ENCODE data around the gene ADGRL1.

Gene ADGRL1

DNA sequence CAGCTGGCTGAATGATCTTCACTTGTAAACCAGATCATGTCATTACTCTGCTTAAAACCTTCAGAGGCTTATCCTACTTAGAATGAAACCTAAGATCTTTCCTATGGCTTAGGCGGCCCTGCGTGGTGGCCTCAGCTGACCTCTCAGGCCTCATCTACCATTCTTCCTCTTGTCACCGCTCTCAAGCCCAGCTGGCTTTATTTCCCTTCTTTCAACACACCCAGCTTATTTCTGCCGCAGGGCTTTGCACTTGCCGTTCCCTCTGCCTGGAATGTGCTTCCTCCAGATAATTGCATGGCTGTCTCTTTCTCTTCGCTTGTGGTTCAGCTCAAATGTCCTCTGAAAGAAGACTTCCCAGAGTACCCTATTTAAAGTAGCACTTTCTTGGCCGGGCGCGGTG lies 66.0 kb downstream of the ADGRL1 start:
- DNase-seq (ENCODE audit: low read depth in 2 of 2): no peak

DNA sequence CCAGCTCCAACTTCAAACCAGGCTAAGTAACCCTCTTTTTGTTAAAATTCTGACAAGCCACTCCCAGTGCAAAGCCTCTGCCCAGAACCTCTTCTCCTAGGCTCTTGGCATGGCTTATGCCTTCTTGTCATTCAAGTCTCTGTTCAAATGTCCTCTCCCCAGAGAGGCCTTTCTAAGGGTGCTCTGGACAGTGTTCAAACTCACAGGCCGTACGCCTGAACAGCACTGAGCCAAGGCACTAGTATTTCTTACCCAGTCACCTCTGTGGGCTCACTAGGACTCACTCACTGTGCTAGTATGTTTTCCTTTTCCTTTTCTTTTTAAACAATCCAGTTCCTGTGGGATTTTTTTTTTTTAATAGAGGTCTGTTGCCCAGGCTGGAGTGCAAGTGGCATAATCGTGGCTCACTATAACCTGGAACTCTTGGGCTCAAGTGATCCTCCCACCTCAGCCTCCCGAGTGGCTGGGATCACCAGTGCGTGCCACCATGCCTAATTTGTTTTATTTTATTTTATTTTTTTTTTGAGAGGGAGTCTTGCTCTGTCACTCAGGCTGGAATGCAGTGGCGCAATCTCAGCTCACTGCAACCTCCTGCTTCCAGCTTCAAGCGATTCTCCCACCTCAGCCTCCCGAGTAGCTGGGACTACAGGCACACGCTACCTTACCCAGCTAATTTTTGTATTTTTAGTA lies 67.2 kb downstream of the ADGRL1 start:
- DNase-seq (ENCODE audit: low read depth in 2 of 2): no peak

DNA sequence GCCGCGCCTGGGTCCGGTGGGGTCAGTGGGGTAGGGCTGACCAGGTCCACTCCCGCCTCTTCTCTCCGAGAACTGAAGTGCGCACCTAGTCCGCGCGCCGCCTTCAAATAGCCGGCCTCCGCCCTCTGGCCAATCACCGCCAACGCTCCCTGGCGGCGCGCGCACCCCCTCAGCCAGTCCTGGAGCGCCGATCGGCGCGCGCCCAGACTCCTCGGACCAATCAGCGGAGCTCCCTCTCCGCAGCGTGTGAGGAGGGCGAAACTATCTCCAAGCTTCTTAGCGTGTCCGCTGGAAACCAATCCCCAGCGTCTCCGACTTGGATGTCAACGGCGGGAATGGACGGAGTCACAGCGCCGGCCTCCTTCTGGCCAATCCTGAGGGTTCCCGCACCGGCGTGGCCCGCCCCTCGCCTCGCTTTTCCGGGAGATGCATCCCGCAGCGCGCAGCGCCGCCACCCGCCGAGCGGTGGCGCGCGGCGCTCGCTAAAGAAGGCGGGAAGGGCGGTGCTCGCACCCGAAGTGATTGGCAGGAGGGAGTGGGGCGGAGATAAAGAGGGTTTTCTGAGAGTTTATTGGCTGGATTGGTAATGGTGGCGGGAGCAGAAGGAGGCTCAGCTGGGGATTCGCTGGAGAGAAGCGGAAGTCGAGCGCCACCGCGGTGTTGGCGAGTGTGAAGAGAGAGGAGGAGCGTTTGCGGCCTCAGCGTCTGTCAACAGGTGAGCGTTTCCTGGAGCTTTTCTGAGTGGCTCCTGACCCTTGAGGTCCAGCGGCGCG lies 69.3 kb downstream of the ADGRL1 start, which contains the start of gene ASF1B:
Gene ASF1B, minus strand, starts transcription at position 81 of the 773 bp plus-strand sequence. CDS start 133 bp downstream, outside the sequence.
- peak; percentile 100 for DNase-seq (ENCODE audit: low read depth in 2 of 2)

DNA sequence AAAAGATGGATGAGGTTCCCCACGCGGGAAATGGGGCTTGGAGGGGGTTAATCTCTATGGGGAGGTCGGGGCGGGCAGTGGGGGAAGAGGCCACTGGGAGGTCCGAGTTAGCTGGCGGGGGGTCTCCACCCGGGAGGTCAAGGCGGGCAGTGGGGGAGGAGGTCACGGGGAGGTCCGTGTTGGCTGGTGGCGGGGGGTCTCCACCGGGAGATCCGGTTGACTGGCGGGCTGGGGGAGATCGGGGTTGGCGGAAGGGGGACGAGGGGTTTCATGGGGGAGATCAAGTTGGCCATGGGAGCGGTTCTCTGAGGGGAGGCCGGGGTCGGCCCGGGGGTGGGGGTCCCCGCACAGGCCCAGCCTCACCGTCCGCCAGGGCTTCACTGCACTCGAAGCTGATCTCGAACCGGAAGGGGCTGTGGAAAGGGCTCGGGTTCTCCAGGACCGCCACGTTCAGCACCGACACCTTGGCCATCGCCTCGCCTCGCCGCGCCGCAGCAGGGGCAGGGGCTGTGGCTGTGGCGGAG lies 69.9 kb downstream of the ADGRL1 start:
- no peak for DNase-seq (ENCODE audit: low read depth in 2 of 2)

DNA sequence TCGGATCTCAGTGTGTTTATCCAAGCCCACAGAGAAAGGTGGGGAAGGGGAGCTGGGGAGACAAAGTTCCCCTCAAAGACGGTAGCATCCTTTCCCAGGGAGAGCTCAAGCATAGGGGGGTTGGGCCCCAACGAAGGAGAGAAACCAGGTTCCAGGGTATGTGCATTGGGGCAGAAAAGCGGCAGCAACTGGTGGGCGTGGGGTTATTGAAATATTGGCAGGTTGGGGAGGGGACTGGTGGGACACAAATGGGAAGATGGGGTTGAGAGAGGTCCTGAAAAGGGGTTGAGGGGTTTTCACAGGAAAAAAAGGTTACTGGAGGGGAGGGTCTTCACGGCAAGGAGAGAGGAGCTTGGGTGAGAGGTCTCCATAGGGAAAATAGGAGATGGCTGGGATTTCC lies 70.6 kb downstream of the ADGRL1 start:
- no peak for DNase-seq (ENCODE audit: low read depth in 2 of 2)

DNA sequence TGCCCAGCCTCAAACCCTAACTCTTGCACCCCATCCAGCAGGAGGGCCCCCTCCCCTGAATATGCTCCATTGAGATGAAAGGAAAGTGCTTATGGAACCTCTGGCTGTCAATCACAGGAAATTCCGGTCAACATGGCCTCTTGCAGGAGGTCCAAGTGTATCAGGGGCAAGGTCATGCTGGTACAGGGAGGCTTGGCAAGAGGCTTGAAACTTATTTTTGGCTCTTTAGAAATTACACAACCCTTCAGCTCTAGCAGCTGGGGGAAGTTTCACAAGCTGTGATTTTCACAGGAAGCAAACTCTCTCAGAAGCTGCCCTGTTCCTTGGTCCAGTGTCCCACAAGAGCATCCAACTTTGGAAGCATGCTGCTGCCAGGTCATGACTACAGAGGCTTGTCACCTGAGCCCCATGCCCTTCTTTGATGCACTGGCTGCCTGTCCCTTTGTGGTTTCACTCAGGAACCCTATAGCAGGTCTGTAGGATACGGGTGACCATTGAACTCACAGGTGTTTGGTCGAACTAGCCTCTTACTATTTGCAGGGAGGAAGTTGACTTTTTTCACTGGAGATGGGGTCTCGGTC lies 78.0 kb downstream of the ADGRL1 start:
- DNase-seq (ENCODE audit: low read depth in 2 of 2): no peak

DNA sequence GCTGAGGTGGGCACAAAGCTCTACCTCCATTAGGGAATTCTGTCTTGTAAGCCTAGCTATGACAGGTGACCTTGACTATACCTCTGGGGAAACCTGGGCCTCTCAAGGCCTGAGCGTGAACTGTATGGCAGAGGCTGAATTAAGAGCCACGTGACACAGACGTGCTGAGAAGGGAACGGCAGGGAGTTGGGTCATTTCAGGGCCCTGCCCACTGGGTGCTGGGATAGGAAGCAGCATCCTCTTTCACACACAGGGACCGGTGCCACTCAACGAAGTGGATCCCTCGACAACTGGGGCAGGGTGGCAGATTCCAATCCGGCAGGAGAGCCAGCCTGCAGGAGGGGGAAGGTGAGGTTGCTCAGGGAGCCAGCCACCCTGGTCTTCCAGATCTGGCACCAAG lies 78.8 kb downstream of the ADGRL1 start:
- DNase-seq (ENCODE audit: low read depth in 2 of 2): no peak

DNA sequence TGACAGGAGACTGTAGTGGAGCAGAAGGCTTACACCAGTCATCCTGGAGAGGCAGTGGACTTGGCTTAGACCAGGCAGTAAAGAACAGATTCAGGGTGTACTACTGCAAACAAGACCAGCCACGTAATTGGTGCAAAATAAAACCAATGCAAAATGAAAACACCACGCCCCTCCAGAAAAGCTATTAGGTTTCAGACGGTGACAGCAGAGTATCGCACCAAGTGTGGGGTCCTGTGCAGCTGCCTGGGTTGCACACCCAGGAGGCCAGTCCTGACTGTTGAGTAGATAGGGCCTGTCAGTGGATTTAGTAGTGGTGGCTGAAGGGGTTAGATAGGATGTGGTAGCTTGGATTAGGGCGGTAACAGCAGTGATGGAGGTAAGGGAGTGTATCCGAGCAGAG lies 83.0 kb downstream of the ADGRL1 start:
- no peak for DNase-seq (ENCODE audit: low read depth in 2 of 2)

DNA sequence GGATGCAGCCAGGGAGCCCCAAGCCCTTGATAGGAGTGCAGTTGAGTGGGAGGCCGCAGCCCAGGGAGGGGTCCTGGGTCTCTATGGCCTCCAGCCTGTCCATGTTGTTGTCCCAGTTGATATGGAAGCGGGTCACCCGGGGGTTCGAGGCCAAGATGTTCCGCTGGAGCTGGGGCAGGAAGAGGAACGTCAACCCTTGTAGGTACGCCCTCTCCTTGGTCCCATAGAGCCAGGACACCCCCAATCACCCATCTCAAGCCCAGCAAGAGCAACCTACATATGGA lies 85.5 kb downstream of the ADGRL1 start:
- DNase-seq (ENCODE audit: low read depth in 2 of 2): no peak

DNA sequence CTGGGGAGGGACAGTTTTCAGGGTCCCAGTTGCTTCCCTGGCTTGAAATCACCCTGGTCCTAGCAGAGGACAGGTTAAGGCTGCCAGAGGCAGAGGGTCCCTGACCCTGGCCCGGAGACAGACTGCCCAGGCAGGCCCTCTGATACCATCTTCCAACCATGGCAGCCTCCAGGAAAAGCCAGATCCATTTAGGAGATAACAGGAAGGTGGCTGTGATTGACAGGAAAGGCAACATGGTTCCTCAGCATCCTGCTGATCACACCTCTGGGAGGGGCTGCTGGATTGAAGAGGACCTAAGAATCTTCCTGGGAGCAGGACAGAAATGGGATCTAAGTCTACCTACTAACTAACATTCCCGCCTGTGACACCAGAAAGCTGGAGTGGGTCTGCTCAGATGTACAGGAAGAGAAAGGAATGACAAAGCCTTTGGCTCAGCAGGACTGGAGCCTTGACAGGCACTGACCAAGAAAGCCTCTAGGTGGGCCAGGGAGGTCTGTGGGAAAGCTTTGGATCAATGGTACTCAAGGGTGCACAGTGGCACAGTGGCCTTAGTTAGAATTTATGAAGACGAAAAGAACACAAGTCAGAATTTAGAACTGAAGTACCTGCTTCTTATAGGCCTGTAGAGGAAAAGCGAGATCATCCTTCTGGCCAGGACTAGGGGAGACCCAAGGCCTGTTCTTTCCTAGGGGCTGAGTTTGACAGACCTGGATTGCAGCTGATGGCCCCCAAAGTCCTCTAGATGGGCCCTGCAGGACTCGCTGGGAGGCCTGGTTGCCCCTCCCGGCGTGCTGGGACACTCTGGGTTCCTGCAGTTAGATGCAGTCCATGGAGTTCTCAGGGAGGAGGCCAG lies 86.1 kb downstream of the ADGRL1 start:
- DNase-seq (ENCODE audit: low read depth in 2 of 2): no peak

DNA sequence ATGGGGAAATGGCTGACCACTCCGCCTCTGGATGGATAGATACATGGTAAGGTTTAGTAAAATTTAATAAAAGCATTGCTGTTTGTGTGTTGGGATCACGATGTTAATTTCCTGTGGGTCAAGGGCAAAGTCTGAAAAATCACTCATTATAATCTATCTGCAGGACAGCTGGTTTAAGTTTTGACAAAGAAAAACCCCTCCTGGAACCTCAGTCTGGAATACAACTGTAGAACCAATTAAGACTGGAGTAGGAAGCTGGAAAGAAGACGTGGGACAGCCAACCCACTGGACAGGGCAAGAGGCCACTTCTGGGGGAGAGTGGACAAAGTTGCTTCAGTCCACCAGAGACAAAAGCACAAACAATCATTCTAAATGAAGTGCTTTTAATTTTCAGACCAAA lies 86.8 kb downstream of the ADGRL1 start:
- DNase-seq (ENCODE audit: low read depth in 2 of 2): no peak

DNA sequence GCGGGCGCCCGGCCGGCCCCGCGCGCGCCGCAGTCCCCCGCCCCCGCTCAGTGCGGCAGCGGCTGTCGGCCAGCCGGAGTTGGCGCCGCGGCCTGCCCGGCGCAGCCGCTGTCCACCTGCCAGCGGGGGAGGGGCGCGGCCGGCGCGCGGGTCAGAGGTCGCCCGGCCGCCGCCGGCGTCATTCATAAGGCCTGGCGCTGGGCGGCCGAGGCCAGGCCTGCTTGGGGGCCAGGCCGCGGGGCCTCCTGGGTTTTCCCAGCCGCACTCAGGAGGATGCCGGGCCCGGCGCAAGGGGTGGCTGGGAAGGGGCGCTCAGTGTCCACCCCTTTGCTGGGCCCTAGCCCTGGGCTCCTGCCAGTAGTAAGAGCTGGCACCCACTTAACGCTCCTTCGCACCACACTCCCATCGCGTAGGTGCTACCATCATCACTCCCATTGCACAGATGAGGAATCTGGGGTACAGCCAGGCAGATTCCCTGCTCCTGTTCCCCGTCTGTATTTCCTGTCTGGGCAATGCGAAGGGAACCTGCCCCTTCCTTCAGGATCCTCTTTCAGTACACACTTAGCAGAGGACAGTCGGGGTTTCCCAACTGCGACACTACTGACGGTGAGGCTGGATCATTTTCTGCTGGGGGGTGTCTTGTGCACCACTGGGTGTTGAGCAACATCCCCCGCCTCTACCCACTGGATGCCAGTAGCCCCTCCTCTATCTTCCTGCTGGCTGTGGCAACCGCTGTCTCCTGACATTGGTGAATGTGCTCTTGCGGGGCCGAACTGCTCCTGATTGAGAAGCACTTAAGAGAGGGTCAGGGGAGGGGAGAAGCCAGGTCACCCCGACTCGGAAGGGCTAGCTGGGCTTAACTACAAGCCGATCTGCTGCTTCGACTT lies 87.6 kb downstream of the ADGRL1 start:
- DNase-seq (ENCODE audit: low read depth in 2 of 2): no peak

DNA sequence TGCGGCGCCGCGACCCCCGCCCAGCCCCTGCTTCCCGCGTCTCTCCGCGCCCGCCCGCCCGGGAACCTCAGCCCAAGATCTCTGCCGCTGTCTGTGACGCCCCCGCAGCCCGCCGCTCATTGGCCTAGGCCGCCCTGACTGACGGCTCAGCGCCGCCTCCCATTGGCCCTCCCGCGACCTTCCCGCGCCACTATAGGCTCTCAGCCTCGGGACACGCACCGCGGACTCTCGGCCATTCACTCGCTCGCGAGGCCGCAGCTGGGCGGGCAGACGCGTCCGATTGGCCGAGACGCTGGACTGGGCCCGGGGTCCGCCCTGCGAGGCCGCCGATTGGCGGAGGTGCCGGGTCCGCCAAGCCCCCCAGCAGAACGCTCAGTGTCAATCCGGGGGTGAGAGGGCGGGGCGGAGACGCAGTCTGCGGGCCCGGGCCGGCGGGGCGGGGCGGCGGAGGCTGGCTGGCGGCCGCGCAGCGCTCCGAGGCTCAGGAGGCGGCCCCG lies 88.3 kb downstream of the ADGRL1 start, which contains the start of gene PRKACA:
Gene PRKACA, minus strand, starts transcription at position 95 of the 497 bp plus-strand sequence. CDS start 215 bp downstream, outside the sequence.
- DNase-seq (ENCODE audit: low read depth in 2 of 2): peak; percentile 98

DNA sequence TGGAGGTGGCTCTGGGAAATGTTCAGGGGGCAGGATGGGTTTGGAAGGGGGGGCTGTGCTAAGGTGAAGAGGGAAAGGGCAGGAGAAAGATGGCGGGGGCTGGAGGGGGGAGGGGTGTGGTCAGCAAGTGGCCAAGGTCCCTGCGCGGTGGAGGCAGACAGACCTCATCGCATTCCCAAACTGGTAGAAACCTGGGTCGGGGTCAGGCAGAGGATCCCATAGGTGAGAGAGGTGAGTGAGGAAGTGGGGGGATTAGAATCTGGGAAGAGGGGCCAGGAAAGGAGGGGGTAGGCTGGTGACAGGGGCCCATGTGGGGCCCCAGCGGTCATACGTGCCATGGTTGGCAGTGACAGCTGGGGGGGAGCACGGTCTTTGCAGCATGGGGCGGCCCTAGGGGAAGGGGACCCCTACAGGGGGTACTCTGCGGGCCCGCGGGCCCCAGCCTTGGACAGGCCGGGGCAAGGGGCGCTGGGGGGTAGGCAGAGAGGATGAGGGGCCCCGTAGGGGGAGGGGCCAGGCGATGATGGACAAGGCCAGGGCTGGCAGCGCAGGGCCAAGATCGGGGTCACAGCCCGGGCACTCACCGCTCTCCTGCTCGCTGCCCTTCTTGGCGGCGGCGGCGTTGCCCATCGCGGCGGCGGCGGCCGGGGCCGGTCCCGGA lies 88.9 kb downstream of the ADGRL1 start:
- no peak for DNase-seq (ENCODE audit: low read depth in 2 of 2)

DNA sequence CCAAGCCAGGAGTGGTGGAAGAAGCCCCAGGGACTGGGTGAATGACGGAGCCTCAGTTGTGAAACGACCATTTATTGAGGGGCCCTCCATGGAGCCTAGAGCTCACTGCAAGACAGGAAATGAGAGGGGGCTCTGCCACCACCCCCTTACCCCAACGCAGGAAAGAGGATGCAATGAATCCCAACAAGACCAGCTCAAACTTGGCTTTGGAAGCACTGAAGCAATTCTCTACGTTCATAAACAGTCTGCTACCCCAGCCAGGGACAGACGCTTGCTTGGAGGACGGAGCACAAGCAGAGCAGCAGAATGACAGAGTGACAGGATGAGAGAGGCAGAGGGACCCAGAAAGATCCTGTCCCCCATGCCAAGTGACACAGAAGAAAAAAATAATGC lies 89.4 kb downstream of the ADGRL1 start:
- DNase-seq (ENCODE audit: low read depth in 2 of 2): no peak

DNA sequence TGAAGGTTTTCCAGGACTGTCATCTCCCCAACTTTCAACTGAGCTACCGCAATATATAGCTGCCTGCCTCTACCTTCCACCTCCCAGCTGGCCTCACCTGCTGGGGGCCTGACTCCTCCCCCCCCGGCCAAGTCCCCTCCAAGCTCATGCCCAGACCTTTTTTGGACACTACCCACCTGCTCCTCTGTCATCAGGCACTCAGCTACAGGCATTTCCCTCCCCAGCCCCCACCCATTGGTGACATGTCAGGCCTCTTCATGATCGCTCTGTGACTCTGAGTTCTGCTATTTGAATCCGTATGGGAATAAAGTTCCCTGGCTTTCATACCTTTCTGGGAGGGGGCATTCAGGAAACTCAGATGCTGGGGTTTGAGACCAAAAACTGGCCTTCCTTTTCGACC lies 90.2 kb downstream of the ADGRL1 start:
- DNase-seq (ENCODE audit: low read depth in 2 of 2): no peak

DNA sequence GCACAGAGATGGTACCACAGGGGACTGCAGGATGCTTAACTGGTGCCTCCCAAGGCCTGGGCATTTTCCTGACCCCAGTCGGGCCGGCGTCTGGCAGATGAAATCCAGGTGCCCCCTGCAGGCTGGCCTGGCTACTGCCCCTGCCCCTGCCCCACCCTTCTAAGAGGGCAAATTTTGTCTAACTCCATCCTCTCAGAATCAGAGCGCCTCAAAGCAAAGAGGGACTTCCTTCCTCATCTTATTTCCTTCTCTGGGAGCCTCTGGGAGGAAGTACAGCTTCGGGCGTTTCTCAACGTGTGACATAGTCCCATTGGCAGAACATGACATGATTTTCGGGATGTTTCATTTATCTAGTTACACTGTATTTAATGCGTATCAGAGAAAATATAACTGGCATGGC lies 91.1 kb downstream of the ADGRL1 start:
- no peak for DNase-seq (ENCODE audit: low read depth in 2 of 2)

DNA sequence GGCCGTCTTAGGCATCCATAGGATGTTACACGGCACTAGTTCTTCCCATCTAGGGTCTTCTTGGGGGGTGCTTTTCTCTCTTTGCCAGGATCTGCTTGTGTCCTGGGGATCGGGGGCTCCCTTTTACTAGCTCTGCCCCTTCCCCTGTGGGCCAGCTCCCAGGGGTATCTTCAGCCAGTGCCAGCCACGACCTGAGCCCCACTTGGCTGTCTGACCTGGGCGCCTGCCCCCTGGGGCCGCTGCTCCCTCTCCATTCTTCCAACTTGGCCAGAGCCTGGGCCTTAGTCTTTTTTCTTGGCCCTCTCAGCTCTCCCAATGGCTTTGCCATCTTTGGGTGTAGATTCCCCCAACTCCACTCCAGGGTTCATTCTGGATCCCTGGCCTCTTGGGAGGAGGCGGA lies 91.5 kb downstream of the ADGRL1 start:
- DNase-seq (ENCODE audit: low read depth in 2 of 2): no peak

DNA sequence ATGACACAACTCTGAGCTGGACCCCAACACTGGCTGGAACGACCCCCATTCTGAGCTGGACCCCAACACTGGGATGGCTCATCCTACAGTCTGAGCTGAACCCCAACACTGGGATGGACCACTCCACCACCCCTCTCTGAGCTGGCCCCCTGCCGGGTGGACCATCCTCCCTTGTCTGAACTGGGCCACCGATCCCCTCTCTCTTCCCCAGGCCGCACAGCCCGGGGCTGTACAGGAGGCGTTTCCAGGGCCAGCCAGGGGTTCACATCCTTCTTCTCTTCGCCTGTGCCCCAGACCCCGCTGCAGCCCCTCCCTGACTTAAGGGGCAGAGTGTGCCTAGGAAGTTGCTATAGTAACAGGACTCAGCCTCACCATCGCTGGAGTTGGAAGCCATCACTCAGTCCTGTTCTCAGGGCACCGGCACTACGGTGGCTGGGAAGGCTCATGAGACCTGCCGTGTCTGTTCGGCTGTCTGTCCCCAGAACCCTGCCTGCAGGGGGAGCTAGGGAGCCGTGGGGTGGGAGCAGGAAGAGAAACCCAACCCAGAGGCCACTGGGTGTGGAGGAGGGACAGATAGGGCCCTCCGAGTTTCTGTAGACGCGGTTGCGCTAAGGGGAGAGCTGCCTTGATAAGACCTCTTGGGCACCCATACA lies 92.1 kb downstream of the ADGRL1 start:
- no peak for DNase-seq (ENCODE audit: low read depth in 2 of 2)
